Activated T-helper 2 cell treated with anti-CD3 and anti-CD28 coated beads, Interferon-gamma antibody, Interleukin-2, Interleukin-4, amounts not matched to agents 10 μg/mL and 5 μg/mL and 100 μg/mL, durations not matched to agents 14 hours and 24 hours and 36 hours (primary cell): ENCODE measurements around the gene ORM1. TPM values are rescaled to one million over a fixed set of nuclear protein-coding genes. Genes with fewer than 3 reads are reported as not detected.

Experiments
- DNase-seq: peaks from one replicate; pipeline ENCODE4 v3.0.0; 2021; ENCODE audit warnings: low spot score
- H3K27ac Mint-ChIP-seq: one replicate; pipeline ENCODE4 v1.8.0; 2021; ENCODE audit warnings: mixed read lengths
- H3K27me3 Mint-ChIP-seq: one replicate; pipeline ENCODE4 v1.8.0; 2021; ENCODE audit warnings: low read depth, mixed read lengths
- H3K36me3 Mint-ChIP-seq: one replicate; pipeline ENCODE4 v1.8.0; 2021; ENCODE audit warnings: low read depth, mixed read lengths
- H3K4me1 Mint-ChIP-seq: one replicate; pipeline ENCODE4 v1.8.0; 2021; ENCODE audit warnings: low read depth, mixed read lengths
- H3K4me3 Mint-ChIP-seq: one replicate; pipeline ENCODE4 v1.8.0; 2021; ENCODE audit warnings: low read depth, mild to moderate bottlenecking, moderate library complexity, mixed read lengths
- H3K9me3 Mint-ChIP-seq: one replicate; pipeline ENCODE4 v1.8.0; 2021; ENCODE audit warnings: mixed read lengths
- intact Hi-C: fragments of 100-400 bp; cut with micrococcal nuclease; formaldehyde crosslinking; loops from one replicate; pipeline ENCODE4 v1.15.1; 2023
- total RNA-seq: library from RNA; stranded (reverse); gene quantifications from 2 replicates; pipeline ENCODE4 v1.2.3, GENCODE V29; 2022

The ORM1 gene
- total RNA-seq, 1 donor from 2014 or later = not detected

DNA sequence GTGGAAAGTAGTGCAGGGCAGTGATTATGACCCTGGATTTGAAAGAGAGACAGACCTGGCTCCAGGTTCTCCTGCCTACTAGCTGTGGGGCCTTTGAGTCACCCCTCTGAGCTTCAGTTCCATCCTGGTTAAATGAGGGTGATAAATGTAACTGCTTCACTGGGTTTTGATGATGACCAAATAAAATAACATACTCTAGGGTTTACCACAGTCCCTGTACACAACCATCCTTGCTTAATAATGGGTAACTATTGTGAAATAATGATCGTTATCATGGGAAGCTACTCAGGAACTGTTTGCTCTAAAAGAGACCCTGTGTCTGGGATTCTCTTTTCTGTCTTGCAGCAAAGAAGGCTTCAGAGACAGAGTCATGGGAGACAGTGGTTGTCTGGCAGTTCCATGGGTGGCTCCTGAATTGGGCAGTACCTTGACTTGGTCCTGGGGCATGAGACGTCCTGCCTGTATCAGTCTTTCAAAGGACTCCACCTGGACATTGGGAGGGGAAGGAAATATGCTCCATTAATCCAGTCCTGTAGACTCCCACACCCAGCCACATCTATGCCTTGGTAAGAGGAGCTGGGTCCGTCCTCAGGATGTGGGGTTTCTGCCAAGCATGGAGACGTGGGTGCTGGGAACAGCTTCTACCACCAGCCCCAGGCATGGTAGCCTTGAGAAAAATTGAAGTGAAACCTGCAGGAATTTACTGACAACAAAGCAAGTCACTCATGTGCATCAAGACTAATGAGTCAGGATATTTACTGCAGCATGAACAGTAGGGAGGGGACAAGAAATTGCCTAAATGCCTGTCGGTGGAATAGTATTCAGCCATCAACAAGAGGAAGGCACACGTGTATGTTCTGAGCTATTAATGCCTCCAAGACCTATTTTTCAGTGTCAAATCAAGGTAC lies 41.5 kb downstream of the ORM1 start:
- no peaks in the 10 kb centered on the region for H3K9me3 Mint-ChIP-seq
- peaks cover 92% of the 10 kb centered on the region for H3K36me3 Mint-ChIP-seq
- peak overlapping the region; percentile 18 for H3K4me3 Mint-ChIP-seq
- DNase-seq = no peak
- peak overlapping the region; percentile 91 for H3K27ac Mint-ChIP-seq
- no peaks in the 10 kb centered on the region for H3K27me3 Mint-ChIP-seq
- intact Hi-C loops = loop anchor here (1.0 kb wide), 1 partner anchor 8 kb away; no protein-coding TSS in a partner anchor
- H3K4me1 Mint-ChIP-seq = peaks cover 64% of the 10 kb centered on the region

DNA sequence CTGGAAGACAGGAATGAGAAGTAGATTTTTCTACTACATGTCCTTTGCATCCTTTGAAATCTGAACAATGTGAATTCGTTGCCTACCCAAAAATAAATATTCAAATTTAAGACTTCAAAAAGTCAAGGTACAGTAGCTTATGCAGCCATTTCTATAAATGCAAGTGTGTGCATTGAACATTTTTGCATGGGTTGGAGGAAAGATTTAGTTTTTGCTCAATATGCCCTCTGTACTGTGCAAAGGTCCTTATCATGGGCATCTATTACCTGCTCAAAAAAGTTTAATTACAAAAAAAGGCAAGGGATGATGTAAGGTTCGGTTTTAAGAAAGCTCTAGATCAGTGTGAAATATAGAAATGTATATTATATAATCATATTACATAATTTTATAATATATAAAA lies 42.3 kb downstream of the ORM1 start:
- Mint-ChIP-seq H3K9me3 (no peaks in the 10 kb centered on the region), H3K27ac (peak overlapping the region; percentile 10), H3K4me1 (peaks cover 70% of the 10 kb centered on the region), H3K36me3 (peaks cover 89% of the 10 kb centered on the region), H3K27me3 (no peaks in the 10 kb centered on the region), H3K4me3 (no peak overlapping the region)
- intact Hi-C loops = no loop called here
- no peak for DNase-seq

DNA sequence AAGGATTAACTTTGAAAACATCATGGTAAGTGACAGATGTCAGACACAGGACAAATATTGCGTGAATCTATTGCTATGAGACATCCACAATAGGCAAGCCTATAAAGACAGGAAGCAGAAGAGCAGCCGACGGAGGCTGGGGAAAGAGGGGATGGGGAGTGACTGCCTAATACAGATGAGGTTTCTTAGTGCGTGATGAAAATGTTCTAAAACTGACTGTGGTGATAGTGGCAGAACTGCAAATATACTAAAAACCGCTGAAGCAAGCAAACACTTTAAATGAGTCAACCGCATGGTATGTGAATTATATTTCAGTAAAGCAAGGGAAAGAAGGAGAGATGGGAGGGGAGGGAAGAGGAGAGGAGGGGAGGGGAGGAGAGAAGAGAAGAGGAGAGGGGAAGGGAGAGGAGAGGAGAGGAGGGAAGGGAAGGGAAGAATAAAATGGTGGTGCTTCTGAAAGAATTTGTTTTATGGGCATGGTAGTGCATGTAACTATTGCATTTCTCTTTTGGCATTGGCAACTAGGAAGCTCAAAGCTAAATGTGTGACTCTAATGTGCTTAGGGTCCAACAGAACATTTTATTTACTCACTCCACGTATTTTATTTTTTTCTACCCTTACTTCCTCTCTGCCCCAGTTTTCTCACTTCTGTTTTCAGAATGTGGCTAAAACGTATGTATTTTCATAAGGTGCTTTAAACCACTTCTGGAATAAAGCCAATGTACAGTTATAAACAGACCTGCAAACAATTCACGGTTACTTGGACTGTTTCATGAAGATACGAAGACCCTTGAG lies 43.6 kb downstream of the ORM1 start:
- DNase-seq = peak; percentile 35
- peaks cover 74% of the 10 kb centered on the region for H3K4me1 Mint-ChIP-seq
- intact Hi-C loops = loop anchor here (1.0 kb wide), 1 partner anchor 19 kb away; no protein-coding TSS in a partner anchor

DNA sequence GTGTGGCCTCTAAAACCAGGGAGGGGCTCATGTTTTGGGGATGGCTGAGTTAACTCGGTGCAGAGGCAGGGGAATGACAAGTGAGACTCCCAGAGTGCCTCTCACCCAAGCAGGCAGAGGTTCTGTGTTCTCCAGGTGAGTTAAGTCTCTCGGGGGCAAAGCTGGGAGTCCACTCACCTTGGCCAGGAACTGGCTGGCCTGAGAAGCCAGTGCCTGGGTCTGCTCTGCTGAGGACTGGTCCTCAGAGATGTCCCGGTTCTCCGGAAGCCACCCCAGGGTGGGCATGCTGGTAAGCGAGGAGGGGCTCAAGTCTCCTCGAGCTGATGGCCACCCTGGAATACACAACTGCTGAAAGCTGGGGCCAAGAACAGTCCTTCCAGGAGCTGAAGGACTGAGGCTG lies 44.5 kb downstream of the ORM1 start:
- DNase-seq = no peak
- no peaks in the 10 kb centered on the region for H3K27me3 Mint-ChIP-seq
- intact Hi-C loops = no loop called here
- H3K4me1 Mint-ChIP-seq = peaks cover 79% of the 10 kb centered on the region
- peaks cover 86% of the 10 kb centered on the region for H3K36me3 Mint-ChIP-seq
- H3K4me3 Mint-ChIP-seq = no peak overlapping the region
- no peaks in the 10 kb centered on the region for H3K9me3 Mint-ChIP-seq
- peak overlapping the region; percentile 90 for H3K27ac Mint-ChIP-seq

More for the DNA sequence above, 43.6 kb downstream of the ORM1 start:
- peak overlapping the region; percentile 69 for H3K4me3 Mint-ChIP-seq
- no peaks in the 10 kb centered on the region for H3K27me3 Mint-ChIP-seq
- peak overlapping the region; percentile 90 for H3K27ac Mint-ChIP-seq
- H3K36me3 Mint-ChIP-seq = peaks cover 86% of the 10 kb centered on the region
- H3K9me3 Mint-ChIP-seq = no peaks in the 10 kb centered on the region

DNA sequence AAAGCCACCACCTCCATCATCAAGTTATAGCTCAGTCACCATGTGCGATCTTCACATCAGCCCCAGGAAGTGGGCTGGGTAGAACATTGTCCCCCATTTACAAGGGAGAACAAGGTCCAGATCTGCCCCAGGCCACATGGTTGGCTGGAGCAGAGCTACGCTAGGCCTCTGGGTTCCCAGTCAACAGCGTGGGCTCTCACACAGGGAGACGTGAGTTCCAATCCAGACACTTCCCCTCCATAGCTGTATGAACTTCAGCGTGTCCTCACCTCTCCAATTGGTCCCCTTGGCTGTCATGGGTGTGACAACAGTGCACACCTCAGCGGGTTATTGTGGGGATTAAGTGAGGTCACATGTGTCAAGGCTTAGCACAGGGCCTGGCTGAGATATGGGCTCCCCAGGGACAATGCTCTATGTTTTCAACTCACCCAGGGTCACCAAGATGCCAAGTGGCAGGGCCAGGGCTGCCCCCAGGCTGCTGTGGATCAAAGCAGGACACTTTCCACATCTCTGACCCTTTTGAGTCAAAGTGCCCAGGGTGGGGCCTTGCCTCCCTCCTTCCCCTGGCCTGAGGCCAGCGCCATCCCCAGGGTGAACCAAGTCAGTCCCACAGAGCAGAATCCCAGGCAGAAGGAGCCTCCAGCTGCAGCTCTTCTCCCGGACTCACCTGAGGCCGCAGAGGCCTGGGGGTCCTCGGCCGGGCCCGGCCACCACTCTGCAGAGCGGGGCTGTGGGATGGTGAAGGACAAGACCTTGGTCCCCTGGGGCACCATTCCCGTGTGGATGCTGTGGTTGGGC lies 45.1 kb downstream of the ORM1 start:
- intact Hi-C loops = no loop called here
- no peaks in the 10 kb centered on the region for H3K27me3 Mint-ChIP-seq
- no peak for DNase-seq
- H3K9me3 Mint-ChIP-seq = no peaks in the 10 kb centered on the region
- peaks cover 86% of the 10 kb centered on the region for H3K36me3 Mint-ChIP-seq
- H3K27ac Mint-ChIP-seq = peak overlapping the region; percentile 90
- peak overlapping the region; percentile 32 for H3K4me3 Mint-ChIP-seq
- H3K4me1 Mint-ChIP-seq = peaks cover 82% of the 10 kb centered on the region

DNA sequence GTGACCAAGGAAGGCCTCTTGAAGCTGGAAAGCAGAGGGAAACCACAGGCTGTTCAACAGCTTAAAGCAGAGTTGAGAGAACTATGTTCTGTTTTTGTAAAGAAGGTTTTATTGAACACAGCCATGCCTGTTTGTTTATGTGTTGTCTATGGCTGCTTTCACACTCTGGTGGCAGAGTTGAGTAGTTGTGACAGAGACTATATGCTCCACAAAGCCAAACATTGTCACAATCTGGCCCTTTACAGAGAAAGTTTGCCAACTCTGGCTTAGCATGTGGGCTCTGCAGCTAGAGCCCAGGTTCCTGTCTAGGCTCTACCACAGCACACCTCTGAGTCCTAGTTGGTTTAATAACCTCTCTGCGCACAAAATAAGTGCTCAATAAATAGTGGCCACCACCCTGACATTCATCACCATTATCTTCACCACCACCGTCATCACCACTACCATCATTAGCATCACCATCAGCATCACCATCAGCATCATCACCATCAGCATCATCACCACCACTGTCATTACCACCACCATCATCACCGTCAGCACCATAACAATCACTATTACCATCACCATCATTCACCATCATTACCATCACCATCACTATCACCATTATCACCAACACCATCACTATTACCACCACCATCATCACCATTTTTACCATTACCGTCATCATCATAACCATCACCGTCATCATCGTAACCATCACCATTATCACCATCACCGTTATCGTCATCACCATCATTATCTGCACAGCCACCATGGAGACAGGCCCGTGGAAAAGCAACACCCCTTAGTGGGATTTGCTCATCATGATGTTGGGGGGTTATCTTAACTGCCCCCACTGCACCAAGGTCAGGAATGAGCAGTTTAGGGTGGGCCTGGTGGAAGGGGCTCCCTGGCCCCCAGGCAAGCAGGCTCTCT lies 46.6 kb downstream of the ORM1 start:
- intact Hi-C loops = no loop called here
- DNase-seq = no peak
- no peaks in the 10 kb centered on the region for H3K9me3 Mint-ChIP-seq
- no peak overlapping the region for H3K4me3 Mint-ChIP-seq
- peaks cover 84% of the 10 kb centered on the region for H3K36me3 Mint-ChIP-seq
- H3K27ac Mint-ChIP-seq = peak overlapping the region; percentile 56
- peaks cover 79% of the 10 kb centered on the region for H3K4me1 Mint-ChIP-seq
- H3K27me3 Mint-ChIP-seq = no peaks in the 10 kb centered on the region

DNA sequence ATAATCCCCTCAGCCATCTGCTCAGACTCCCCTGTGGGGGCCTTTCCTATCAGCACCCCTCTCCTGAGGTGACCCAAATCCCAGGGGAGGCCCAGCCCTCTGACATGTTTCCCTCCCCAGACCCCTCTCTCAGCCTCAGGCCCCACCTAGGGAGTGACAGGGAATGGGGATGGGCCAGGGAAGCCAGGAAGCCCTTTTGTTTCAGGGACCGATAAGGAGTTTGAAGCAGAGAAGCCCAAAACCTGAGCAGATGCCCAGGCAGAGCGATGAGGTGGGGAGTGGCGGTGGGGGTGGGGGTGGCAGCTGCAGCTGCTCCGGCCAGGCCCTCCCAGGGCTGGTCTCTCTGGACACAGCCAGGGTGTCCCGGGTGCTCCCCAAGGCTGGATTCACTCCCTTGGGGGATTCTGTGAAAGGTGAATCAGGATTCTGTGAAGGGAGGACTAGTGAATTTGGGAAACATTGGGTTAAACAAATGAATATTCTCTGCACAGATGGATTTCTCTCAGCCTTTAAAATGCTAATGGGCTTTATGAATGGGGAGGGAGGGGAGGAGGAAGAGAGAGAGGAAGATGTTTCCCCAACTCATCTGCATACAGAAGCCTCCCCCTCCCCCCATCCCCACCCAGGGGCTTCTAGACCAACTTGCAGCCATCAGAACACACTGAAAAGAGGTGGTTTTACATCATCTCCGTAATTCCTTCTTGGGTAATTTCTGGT lies 47.5 kb downstream of the ORM1 start:
- no peak for DNase-seq
- H3K27me3 Mint-ChIP-seq = no peaks in the 10 kb centered on the region

DNA sequence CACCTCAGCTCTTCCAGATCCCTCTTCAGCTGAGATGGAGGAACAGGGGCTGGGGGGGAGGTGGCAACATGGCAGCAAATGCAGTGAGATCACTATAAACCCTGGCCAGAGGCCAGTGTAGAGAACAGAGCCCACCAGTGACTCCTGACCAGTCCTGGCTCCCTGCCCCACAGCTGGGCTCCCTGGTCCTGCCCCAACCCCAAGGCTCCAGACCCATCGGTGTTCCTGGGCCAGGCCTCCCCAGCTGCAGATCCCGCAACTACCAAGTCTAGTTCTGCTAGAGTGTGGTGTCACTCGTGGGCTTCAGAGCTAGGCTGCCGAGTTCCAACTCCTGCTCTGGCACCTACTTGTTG lies 48.0 kb downstream of the ORM1 start:
- Mint-ChIP-seq H3K27me3 (no peaks in the 10 kb centered on the region), H3K9me3 (no peaks in the 10 kb centered on the region), H3K4me3 (peak overlapping the region; percentile 20), H3K4me1 (peaks cover 82% of the 10 kb centered on the region), H3K27ac (peak overlapping the region; percentile 70), H3K36me3 (peaks cover 86% of the 10 kb centered on the region)
- intact Hi-C loops = no loop called here
- no peak for DNase-seq

More for the DNA sequence above, 47.5 kb downstream of the ORM1 start:
- Mint-ChIP-seq H3K4me1 (peaks cover 81% of the 10 kb centered on the region), H3K9me3 (no peaks in the 10 kb centered on the region), H3K4me3 (peak overlapping the region; percentile 20), H3K36me3 (peaks cover 85% of the 10 kb centered on the region), H3K27ac (peak overlapping the region; percentile 70)
- intact Hi-C loops = no loop called here

DNA sequence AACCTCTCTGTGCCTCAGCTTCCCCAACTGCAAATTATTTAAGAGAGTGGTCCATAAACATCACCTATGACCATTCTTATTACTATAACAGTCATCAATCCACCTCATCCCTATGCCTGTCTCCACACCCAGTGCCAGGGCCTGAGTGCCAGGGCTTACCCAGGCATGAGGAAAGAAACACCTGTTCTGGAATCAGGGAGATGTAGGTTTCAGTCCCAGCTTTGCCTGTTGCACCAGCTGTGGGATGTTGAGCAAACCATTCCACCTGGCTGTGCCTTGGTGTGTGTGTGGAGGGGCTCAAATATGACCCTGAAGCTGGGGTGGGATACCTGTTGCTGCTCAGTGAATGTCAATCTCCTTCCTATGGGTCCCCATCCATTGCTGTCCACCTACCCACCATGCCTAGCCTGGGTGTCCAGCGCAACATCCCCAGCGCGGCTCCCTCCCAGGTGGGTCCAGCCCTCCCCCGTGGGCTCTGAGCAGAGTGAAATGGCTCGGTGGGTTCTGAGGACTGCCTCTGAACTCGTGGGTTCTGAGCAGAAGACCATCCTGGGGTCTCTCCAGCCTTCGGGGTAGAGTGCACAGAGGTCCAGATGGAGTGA lies 48.5 kb downstream of the ORM1 start:
- no peak for DNase-seq
- H3K9me3 Mint-ChIP-seq = no peaks in the 10 kb centered on the region
- H3K27me3 Mint-ChIP-seq = no peaks in the 10 kb centered on the region
- H3K4me3 Mint-ChIP-seq = peak overlapping the region; percentile 76
- peaks cover 83% of the 10 kb centered on the region for H3K36me3 Mint-ChIP-seq
- peaks cover 80% of the 10 kb centered on the region for H3K4me1 Mint-ChIP-seq
- peak overlapping the region; percentile 85 for H3K27ac Mint-ChIP-seq
- intact Hi-C loops = no loop called here

DNA sequence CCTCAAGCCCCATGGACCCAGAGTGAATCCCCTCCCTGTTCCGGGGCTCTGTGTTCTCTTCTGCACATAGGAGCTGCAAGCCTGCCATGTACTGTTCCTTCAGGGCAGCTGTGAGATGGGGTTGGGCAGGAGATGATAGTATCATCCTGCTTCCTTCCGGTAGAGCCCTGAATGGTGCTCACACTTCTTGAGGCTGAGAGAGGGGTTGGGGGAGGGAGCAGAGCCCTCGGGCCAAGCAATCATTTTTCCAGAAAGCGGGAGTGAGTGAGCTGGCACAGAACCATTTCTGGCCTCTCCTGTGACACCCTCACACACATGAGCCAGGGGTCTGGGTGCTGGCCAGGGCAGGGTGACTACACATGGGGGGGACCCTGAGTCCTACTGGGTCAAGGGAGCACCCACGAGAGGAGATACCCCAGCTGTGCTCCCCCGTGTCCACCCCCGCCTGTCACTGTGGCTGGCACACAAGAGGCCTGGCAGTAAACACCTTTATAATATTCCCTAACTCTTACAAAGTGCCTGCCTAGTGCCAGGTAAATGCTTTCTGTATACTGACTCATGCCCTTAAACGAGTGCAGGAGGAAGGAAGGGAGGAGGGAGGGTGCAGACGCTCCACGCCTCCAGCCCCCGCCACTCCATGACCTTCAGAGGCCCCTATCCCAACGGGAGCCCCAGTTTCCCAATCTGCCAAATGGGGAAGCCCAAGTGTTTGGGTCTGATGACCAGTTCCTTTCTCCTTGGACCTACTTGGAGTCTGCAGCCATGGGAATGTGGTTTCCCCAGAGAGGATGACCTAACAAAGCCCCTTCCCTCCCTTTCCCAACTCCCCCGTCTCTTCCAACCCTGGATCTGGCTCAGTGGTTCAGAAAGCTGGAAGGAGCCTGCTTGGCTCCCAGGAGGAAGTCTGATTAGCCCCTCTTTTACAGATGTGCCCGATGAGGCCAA lies 49.3 kb downstream of the ORM1 start:
- intact Hi-C loops = loop anchor here (1.0 kb wide), 1 partner anchor 8 kb away; no protein-coding TSS in a partner anchor
- Mint-ChIP-seq H3K27ac (peak overlapping the region; percentile 85), H3K4me1 (peaks cover 78% of the 10 kb centered on the region), H3K9me3 (no peaks in the 10 kb centered on the region), H3K4me3 (peak overlapping the region; percentile 76), H3K27me3 (no peaks in the 10 kb centered on the region), H3K36me3 (peaks cover 83% of the 10 kb centered on the region)
- peak; percentile 59 for DNase-seq
